Measurements from ENCODE around the gene SCG5. TPM values are rescaled to one million over a fixed set of nuclear protein-coding genes. Genes with fewer than 3 reads are reported as not detected.

Gene SCG5
- total RNA-seq, 1 experiment from 2014 or later: 2.8 TPM

GRCh38 chr15:32690941-32691688, 49.6 kb downstream of the SCG5 start:
- DNase-seq (ENCODE audit: low read depth): no peak

GRCh38 chr15:32691689-32692038, 50.2 kb downstream of the SCG5 start:
- DNase-seq (ENCODE audit: low read depth): no peak

GRCh38 chr15:32692286-32692685, 50.8 kb downstream of the SCG5 start:
- no peak for DNase-seq (ENCODE audit: low read depth)

GRCh38 chr15:32694222-32694983, 52.9 kb downstream of the SCG5 start:
- no peak for DNase-seq (ENCODE audit: low read depth)

GRCh38 chr15:32698773-32699390, 57.4 kb downstream of the SCG5 start:
- DNase-seq (ENCODE audit: low read depth): no peak

- no peak for DNase-seq (ENCODE audit: low read depth)
Measured at GRCh38 chr15:32700501-32701150, 59.1 kb downstream of the SCG5 start.

GRCh38 chr15:32701863-32702262, 60.4 kb downstream of the SCG5 start:
- no peak for DNase-seq (ENCODE audit: low read depth)

- DNase-seq (ENCODE audit: low read depth): peak; percentile 65
Measured at GRCh38 chr15:32704395-32704981, 63.0 kb downstream of the SCG5 start.

GRCh38 chr15:32705446-32705845, 63.9 kb downstream of the SCG5 start:
- DNase-seq (ENCODE audit: low read depth): no peak

GRCh38 chr15:32706704-32707103, 65.2 kb downstream of the SCG5 start:
- peak; percentile 89 for DNase-seq (ENCODE audit: low read depth)

GRCh38 chr15:32707436-32707835, 65.9 kb downstream of the SCG5 start:
- no peak for DNase-seq (ENCODE audit: low read depth)

- no peak for DNase-seq (ENCODE audit: low read depth)
Measured at GRCh38 chr15:32709295-32710033, 68.0 kb downstream of the SCG5 start.

GRCh38 chr15:32715276-32715675, 73.8 kb downstream of the SCG5 start:
- peak; percentile 42 for DNase-seq (ENCODE audit: low read depth)

GRCh38 chr15:32716216-32716914, 74.9 kb downstream of the SCG5 start:
- no peak for DNase-seq (ENCODE audit: low read depth)

GRCh38 chr15:32716915-32717425, 75.5 kb downstream of the SCG5 start:
- DNase-seq (ENCODE audit: low read depth): no peak

- peak; percentile 62 for DNase-seq (ENCODE audit: low read depth)
Measured at GRCh38 chr15:32717426-32718226, 76.1 kb downstream of the SCG5 start, which contains the start of gene GREM1. GREM1 (plus strand) TSS chr15:32718004; CDS start chr15:32730691, 12,687 bp downstream.

- DNase-seq (ENCODE audit: low read depth): peak; percentile 47
Measured at GRCh38 chr15:32718227-32718820, 76.8 kb downstream of the SCG5 start.

GRCh38 chr15:32718821-32719716, 77.6 kb downstream of the SCG5 start:
- DNase-seq (ENCODE audit: low read depth): peak; percentile 58
